Prostate gland (tissue), 2 donors: ENCODE results near the gene AUTS2. TPM values are rescaled to one million over a fixed set of nuclear protein-coding genes. Genes with fewer than 3 reads are reported as not detected.

Experiments used
- DNase-seq: peaks from one replicate; pipeline ENCODE4 v3.0.0-alpha.2; 2019; ENCODE audit warnings: low spot score
- H3K27ac ChIP-seq, 2 donors: fragments of 200-600 bp; sonication (generic); 2 replicates each; pipeline ENCODE4 v1.5.1; 2017 to 2019
- H3K27me3 ChIP-seq: fragments of 200-600 bp; sonication (generic); replicated peaks from 2 replicates; pipeline ENCODE4 v1.5.1; 2019; ENCODE audit not compliant: insufficient read depth
- H3K36me3 ChIP-seq, 2 donors: fragments of 200-600 bp; sonication (generic); 1 replicate in 1 of 2; 2 replicates in 1 of 2; pipeline versions ENCODE4 v1.5.1 to v1.8.1; 2017 to 2019
- H3K4me1 ChIP-seq: fragments of 200-600 bp; sonication (generic); replicated peaks from 2 replicates; pipeline ENCODE4 v1.5.1; 2019
- H3K4me3 ChIP-seq, 2 donors: fragments of 200-600 bp; sonication (generic); 2 replicates each; pipeline ENCODE4 v1.5.1; 2017 to 2019
- H3K9me3 ChIP-seq: fragments of 200-600 bp; sonication (generic); 2 replicates; pipeline ENCODE4 v1.5.1; 2017
- CTCF ChIP-seq, 4 experiments: fragments of 200-600 bp in 2 of 4; fragments of 450-650 bp in 2 of 4; sonication (generic) in 2 of 4; IDR thresholded peaks; 1 replicate in 3 of 4; 2 replicates in 1 of 4; pipeline ENCODE4 v1.5.1; 2016 to 2019; ENCODE audit warnings: antibody characterized with exemption in 4 of 4, mild to moderate bottlenecking in 2 of 4, moderate library complexity in 2 of 4
- POLR2A ChIP-seq: fragments of 450-650 bp; IDR thresholded peaks from one replicate; pipeline ENCODE4 v1.6.1; 2016; ENCODE audit warnings: antibody characterized with exemption, mild to moderate bottlenecking
- POLR2AphosphoS5 ChIP-seq: sonication (generic); formaldehyde crosslinking; IDR thresholded peaks from one replicate; pipeline ENCODE4 v1.6.1; 2017; ENCODE audit warnings: antibody characterized with exemption
- WGBS: methylation state at CpG from one replicate; pipeline ENCODE4 v1.1.5; 2018; 5-methylcytosine and 5-hydroxymethylcytosine counted together
- intact Hi-C: fragments of 100-400 bp; cut with DNase I; formaldehyde crosslinking; loops from one replicate; pipeline ENCODE4 v1.14.2; 2022
- total RNA-seq, 2 donors: library from RNA; depleted of rRNA; stranded (reverse); fragments of >200 nt; gene quantifications; one replicate each; pipeline ENCODE4 v1.1.0, GENCODE V29; 2016

AUTS2 gene
- total RNA-seq, 2 donors from 2014 or later, result 25.0 to 55.2 TPM

- no peaks in the 10 kb centered on the region for H3K9me3 ChIP-seq
- WGBS, result 92% methylated on average over 2 of the region's 2 CpGs
- H3K27me3 ChIP-seq, result no peaks in the 10 kb centered on the region
- H3K27ac ChIP-seq, result no peak overlapping the region
- H3K36me3 ChIP-seq, result no peaks in the 10 kb centered on the region
- H3K4me1 ChIP-seq, result no peaks in the 10 kb centered on the region
- intact Hi-C loops, result no loop called here
- TF ChIP-seq CTCF (IDR thresholded peaks at IDR 0.05), result no peak
- no peak for TF ChIP-seq POLR2AphosphoS5
- TF ChIP-seq POLR2A, result no peak
- DNase-seq, result no peak
- no peak overlapping the region for H3K4me3 ChIP-seq
Observed at GRCh38 chr7:70028620-70029019, 430.3 kb downstream of the AUTS2 start.

GRCh38 chr7:70029993-70030392 is 431.7 kb downstream of the AUTS2 start:
- Histone ChIP-seq H3K27ac (no peak overlapping the region), H3K9me3 (no peaks in the 10 kb centered on the region), H3K36me3 (no peaks in the 10 kb centered on the region), H3K27me3 (no peaks in the 10 kb centered on the region), H3K4me3 (no peak overlapping the region), H3K4me1 (no peaks in the 10 kb centered on the region)
- intact Hi-C loops, result no loop called here
- DNase-seq, result no peak
- 100% methylated on average over 1 of the region's 1 CpG for WGBS
- TF ChIP-seq POLR2AphosphoS5 (no peak), CTCF (IDR thresholded peaks at IDR 0.05) (no peak), POLR2A (no peak)

- TF ChIP-seq CTCF (IDR thresholded peaks at IDR 0.05), result no peak
- TF ChIP-seq POLR2A, result no peak
- TF ChIP-seq POLR2AphosphoS5, result no peak
- H3K27ac ChIP-seq, result no peak overlapping the region
- intact Hi-C loops, result no loop called here
- H3K9me3 ChIP-seq, result no peaks in the 10 kb centered on the region
- H3K4me3 ChIP-seq, result no peak overlapping the region
- 83% methylated on average over 3 of the region's 3 CpGs for WGBS
- H3K36me3 ChIP-seq, result no peaks in the 10 kb centered on the region
- peaks cover 1% of the 10 kb centered on the region for H3K27me3 ChIP-seq
- no peaks in the 10 kb centered on the region for H3K4me1 ChIP-seq
- DNase-seq, result no peak
Observed at GRCh38 chr7:70030745-70031144, 432.5 kb downstream of the AUTS2 start.

GRCh38 chr7:70031245-70031644 is 433.0 kb downstream of the AUTS2 start:
- intact Hi-C loops, result no loop called here
- H3K27me3 ChIP-seq, result peaks cover 3% of the 10 kb centered on the region
- no peaks in the 10 kb centered on the region for H3K36me3 ChIP-seq
- no peak overlapping the region for H3K27ac ChIP-seq
- H3K4me1 ChIP-seq, result no peaks in the 10 kb centered on the region
- no peak for DNase-seq
- WGBS, result 88% methylated on average over 4 of the region's 4 CpGs
- TF ChIP-seq POLR2A (no peak), CTCF (IDR thresholded peaks at IDR 0.05) (no peak), POLR2AphosphoS5 (no peak)
- H3K4me3 ChIP-seq, result no peak overlapping the region
- H3K9me3 ChIP-seq, result no peaks in the 10 kb centered on the region

GRCh38 chr7:70032649-70033048 is 434.4 kb downstream of the AUTS2 start:
- Histone ChIP-seq H3K27me3 (peaks cover 3% of the 10 kb centered on the region), H3K4me3 (no peak overlapping the region), H3K36me3 (no peaks in the 10 kb centered on the region), H3K4me1 (no peaks in the 10 kb centered on the region), H3K9me3 (no peaks in the 10 kb centered on the region), H3K27ac (no peak overlapping the region)
- TF ChIP-seq POLR2AphosphoS5 (no peak), POLR2A (no peak), CTCF (IDR thresholded peaks at IDR 0.05) (no peak)
- intact Hi-C loops, result no loop called here
- no peak for DNase-seq
